Thoracic aorta (tissue), 2 donors: ENCODE measurements around the gene ZNF330. TPM values are rescaled to one million over a fixed set of nuclear protein-coding genes. Genes with fewer than 3 reads are reported as not detected.

ENCODE experiments used
- ATAC-seq: fragments of 150-250 bp; one replicate; pipeline ENCODE4 v1.8.0; 2017; ENCODE audit warnings: low read depth; ENCODE audit not compliant: insufficient number of reproducible peaks, low FRiP score
- DNase-seq: peaks from one replicate; pipeline ENCODE4 v3.0.0-alpha.2; 2020; ENCODE audit warnings: low spot score
- H3K27ac ChIP-seq, 2 donors: fragments of 200-600 bp; sonication (generic); 1 replicate in 1 of 2; 2 replicates in 1 of 2; pipeline ENCODE4 v1.5.1; 2016; ENCODE audit warnings: mild to moderate bottlenecking in 2 of 2, moderate library complexity in 2 of 2
- H3K27me3 ChIP-seq: fragments of 200-600 bp; sonication (generic); replicated peaks from 2 replicates; pipeline ENCODE4 v1.6.0; 2016; ENCODE audit warnings: mild to moderate bottlenecking; ENCODE audit not compliant: insufficient read depth
- H3K36me3 ChIP-seq: fragments of 200-600 bp; sonication (generic); one replicate; pipeline ENCODE4 v1.5.1; 2016
- H3K4me1 ChIP-seq, 2 donors: fragments of 200-600 bp; sonication (generic); 1 replicate in 1 of 2; 2 replicates in 1 of 2; pipeline versions ENCODE4 v1.5.1 to v1.6.0; 2016; ENCODE audit warnings: low read depth in 2 of 2, mild to moderate bottlenecking in 1 of 2; ENCODE audit not compliant: control insufficient read depth in 1 of 2
- H3K4me3 ChIP-seq: fragments of 200-600 bp; sonication (generic); 2 replicates; pipeline ENCODE4 v1.5.1; 2016; ENCODE audit warnings: mild to moderate bottlenecking
- H3K9me3 ChIP-seq: fragments of 200-600 bp; sonication (generic); 2 replicates; pipeline ENCODE4 v1.5.1; 2016
- total RNA-seq, 2 donors: library from RNA; depleted of rRNA; stranded (reverse); fragments of >200 nt; gene quantifications; one replicate each; pipeline versions ENCODE4 v1.1.0 to v1.2.3, GENCODE V29; 2016
- TF ChIP-seq, protein P1 (sequence below): fragments of 200-600 bp; sonication (generic); IDR thresholded peaks from one replicate; pipeline ENCODE4 v1.5.1; 2019; ENCODE audit warnings: antibody characterized with exemption

ZNF330 gene
- total RNA-seq, 2 donors from 2014 or later: 32.2 to 37.5 TPM

DNA sequence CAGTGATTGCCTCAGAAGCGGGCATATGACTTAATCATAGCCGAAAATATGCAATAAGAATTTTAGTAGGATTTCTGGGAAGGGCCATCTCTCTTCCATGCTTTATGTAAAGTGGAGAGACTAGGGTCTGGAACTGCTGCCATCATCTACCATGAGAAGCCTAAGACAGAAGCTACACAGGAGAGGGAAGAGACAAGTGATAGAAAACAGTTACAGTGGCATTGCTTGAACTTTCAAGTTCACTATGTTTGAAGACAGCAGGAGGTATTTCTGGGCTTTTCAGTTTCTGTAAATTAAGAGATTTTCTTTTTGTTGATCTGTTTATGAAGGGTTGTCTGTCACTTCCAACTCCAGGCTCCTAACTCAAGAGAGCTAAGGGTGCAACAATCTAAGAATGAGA is 62.5 kb downstream of the ZNF330 start:
- no peaks in the 10 kb centered on the region for H3K27me3 ChIP-seq
- H3K4me1 ChIP-seq: no peaks in the 10 kb centered on the region
- ATAC-seq: no peak
- TF ChIP-seq, protein P1, sequence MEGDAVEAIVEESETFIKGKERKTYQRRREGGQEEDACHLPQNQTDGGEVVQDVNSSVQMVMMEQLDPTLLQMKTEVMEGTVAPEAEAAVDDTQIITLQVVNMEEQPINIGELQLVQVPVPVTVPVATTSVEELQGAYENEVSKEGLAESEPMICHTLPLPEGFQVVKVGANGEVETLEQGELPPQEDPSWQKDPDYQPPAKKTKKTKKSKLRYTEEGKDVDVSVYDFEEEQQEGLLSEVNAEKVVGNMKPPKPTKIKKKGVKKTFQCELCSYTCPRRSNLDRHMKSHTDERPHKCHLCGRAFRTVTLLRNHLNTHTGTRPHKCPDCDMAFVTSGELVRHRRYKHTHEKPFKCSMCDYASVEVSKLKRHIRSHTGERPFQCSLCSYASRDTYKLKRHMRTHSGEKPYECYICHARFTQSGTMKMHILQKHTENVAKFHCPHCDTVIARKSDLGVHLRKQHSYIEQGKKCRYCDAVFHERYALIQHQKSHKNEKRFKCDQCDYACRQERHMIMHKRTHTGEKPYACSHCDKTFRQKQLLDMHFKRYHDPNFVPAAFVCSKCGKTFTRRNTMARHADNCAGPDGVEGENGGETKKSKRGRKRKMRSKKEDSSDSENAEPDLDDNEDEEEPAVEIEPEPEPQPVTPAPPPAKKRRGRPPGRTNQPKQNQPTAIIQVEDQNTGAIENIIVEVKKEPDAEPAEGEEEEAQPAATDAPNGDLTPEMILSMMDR: no peak
- H3K4me3 ChIP-seq: no peak overlapping the region
- DNase-seq: no peak
- H3K36me3 ChIP-seq: no peaks in the 10 kb centered on the region
- no peak overlapping the region for H3K27ac ChIP-seq
- H3K9me3 ChIP-seq: no peaks in the 10 kb centered on the region

DNA sequence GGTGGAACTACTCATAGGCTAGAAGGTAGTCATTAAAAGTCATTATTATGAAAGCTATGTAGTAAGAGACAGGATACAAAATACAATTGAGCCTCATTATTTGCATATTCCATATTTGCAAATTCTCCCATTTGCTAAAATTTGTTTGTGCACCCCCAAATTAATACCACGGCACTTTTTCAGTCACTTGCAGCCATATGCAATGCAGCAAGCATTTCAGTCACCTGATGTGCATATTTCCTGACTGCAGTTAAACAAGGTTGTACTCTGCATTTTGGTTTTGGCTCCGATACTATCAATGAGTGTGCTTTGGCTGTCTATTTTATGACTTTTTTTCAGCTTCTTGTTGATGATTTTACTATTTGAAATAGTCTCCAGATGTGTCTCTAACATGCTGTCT is 62.9 kb downstream of the ZNF330 start:
- no peak overlapping the region for H3K27ac ChIP-seq
- no peak overlapping the region for H3K4me3 ChIP-seq
- H3K27me3 ChIP-seq: no peaks in the 10 kb centered on the region
- H3K9me3 ChIP-seq: no peaks in the 10 kb centered on the region
- TF ChIP-seq, protein P1: no peak
- DNase-seq (no peak), ATAC-seq (no peak)
- no peaks in the 10 kb centered on the region for H3K36me3 ChIP-seq
- H3K4me1 ChIP-seq: no peaks in the 10 kb centered on the region

Other genes starting within 250 kb of the ZNF330 start
- 10 to 100 TPM in 1 of 2 donors, 1 to 10 TPM in 1; 9.7 to 11.6 TPM for gene RNF150, start 87.4 kb upstream of the ZNF330 start, total RNA-seq